Colonic mucosa (tissue), 4 donors: ENCODE data around the gene SIRPG. TPM values are rescaled to one million over a fixed set of nuclear protein-coding genes. Genes with fewer than 3 reads are reported as not detected.

ENCODE experiments used
- DNase-seq: peaks from one replicate; pipeline ENCODE4 v3.0.0-alpha.2; 2020
- H3K27ac ChIP-seq: fragments of 200-600 bp; one replicate; pipeline ENCODE4 v1.8.0; 2021
- H3K27me3 ChIP-seq: fragments of 200-600 bp; one replicate; pipeline ENCODE4 v1.8.0; 2021
- H3K36me3 ChIP-seq: fragments of 200-600 bp; one replicate; pipeline ENCODE4 v1.8.0; 2021
- H3K4me1 ChIP-seq: fragments of 200-600 bp; one replicate; pipeline ENCODE4 v1.8.0; 2021; ENCODE audit warnings: mild to moderate bottlenecking
- H3K4me3 ChIP-seq: fragments of 200-600 bp; one replicate; pipeline ENCODE4 v1.8.0; 2021
- H3K9ac ChIP-seq, 2 donors: one replicate each; pipeline ENCODE4 v1.7.0; 2013; ENCODE audit warnings: control low read depth in 2 of 2, low read depth in 2 of 2, low read length in 2 of 2
- H3K9me3 ChIP-seq: fragments of 200-600 bp; one replicate; pipeline ENCODE4 v1.8.0; 2021
- intact Hi-C: fragments of 100-400 bp; cut with DNase I; formaldehyde crosslinking; loops from one replicate; pipeline ENCODE4 v1.14.1; 2022
- total RNA-seq, 2 donors: library from RNA; stranded (reverse); fragmentation: NEBNext Ultra II Directional in 1 of 2; extraction: Animal tissue kit (Norgen Biotek cat#: 25700) in 1 of 2; gene quantifications; one replicate each; pipeline ENCODE4 v1.2.1, GENCODE V29; 2021
- TF ChIP-seq, protein P1 (sequence below): fragments of 200-600 bp; IDR thresholded peaks from one replicate; pipeline ENCODE4 v1.8.0; 2022; ENCODE audit warnings: antibody characterized with exemption, mild to moderate bottlenecking
- donor health status: healthy.
- donor health status: DM: no; HTN: no; CAD: no.
- donor health status: DM: no; HTN: no; CAD: no.

The SIRPG gene
- total RNA-seq, 2 donors from 2014 or later: 0.61 to 0.69 TPM

DNA sequence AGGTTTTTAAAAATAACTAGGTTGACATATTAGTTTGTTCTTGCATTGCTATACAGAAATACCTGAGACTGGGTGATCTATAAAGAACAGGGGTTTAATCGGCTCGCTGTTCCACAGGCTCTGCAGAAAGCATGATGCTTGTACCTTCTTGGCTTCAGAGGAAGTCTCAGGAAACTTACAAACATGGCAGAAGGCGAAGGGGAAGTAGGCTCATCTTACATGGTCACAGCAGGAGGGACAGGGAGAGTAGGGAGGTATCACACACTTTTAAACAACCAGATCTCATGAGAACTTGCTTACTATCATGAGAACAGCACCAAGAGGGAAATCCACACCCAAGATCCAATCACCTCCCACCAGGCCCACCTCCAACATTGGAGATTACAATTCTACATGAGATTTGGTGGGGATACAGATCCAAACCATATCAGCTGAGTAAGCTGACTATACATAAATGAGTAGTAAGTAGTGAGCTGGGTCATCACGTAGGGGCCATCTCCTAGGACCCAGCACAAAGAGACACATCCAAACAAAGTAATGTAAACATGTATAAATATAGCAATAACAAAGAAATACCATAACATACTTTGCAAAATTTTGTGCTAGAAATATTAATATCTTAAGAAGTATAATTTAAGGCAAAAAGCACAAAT, 31.4 kb upstream of the SIRPG start:
- TF ChIP-seq, protein P1, sequence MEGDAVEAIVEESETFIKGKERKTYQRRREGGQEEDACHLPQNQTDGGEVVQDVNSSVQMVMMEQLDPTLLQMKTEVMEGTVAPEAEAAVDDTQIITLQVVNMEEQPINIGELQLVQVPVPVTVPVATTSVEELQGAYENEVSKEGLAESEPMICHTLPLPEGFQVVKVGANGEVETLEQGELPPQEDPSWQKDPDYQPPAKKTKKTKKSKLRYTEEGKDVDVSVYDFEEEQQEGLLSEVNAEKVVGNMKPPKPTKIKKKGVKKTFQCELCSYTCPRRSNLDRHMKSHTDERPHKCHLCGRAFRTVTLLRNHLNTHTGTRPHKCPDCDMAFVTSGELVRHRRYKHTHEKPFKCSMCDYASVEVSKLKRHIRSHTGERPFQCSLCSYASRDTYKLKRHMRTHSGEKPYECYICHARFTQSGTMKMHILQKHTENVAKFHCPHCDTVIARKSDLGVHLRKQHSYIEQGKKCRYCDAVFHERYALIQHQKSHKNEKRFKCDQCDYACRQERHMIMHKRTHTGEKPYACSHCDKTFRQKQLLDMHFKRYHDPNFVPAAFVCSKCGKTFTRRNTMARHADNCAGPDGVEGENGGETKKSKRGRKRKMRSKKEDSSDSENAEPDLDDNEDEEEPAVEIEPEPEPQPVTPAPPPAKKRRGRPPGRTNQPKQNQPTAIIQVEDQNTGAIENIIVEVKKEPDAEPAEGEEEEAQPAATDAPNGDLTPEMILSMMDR: no peak
- H3K9me3 ChIP-seq: no peaks in the 10 kb centered on the region
- no peak overlapping the region for H3K9ac ChIP-seq
- no peaks in the 10 kb centered on the region for H3K4me1 ChIP-seq
- no peaks in the 10 kb centered on the region for H3K36me3 ChIP-seq
- no peak overlapping the region for H3K4me3 ChIP-seq
- no peak overlapping the region for H3K27ac ChIP-seq
- no peaks in the 10 kb centered on the region for H3K27me3 ChIP-seq
- intact Hi-C loops: no loop called here
- no peak for DNase-seq

DNA sequence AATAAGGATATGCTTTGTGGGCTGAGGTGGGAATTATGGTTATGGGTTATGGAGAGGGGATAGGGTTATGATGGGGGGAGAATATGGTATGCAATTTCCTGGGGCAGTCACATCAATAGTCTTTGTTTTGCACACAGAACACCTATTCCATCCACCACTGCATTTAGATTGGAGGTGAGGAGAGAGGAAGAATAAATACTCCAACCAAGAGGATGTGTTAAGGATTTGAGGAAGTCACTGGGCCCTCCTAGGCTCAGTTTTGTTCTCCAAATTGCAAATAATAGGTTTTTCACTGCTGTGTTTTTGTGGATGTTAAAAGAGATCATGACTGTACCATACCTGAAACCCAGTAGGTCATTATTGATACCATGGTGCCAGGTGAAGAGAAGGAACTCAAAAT, 29.5 kb upstream of the SIRPG start:
- Histone ChIP-seq H3K27me3 (no peaks in the 10 kb centered on the region), H3K4me3 (no peak overlapping the region), H3K27ac (no peak overlapping the region), H3K4me1 (no peaks in the 10 kb centered on the region), H3K36me3 (no peaks in the 10 kb centered on the region), H3K9ac (no peak overlapping the region), H3K9me3 (no peaks in the 10 kb centered on the region)
- TF ChIP-seq, protein P1: no peak
- no peak for DNase-seq
- intact Hi-C loops: no loop called here

DNA sequence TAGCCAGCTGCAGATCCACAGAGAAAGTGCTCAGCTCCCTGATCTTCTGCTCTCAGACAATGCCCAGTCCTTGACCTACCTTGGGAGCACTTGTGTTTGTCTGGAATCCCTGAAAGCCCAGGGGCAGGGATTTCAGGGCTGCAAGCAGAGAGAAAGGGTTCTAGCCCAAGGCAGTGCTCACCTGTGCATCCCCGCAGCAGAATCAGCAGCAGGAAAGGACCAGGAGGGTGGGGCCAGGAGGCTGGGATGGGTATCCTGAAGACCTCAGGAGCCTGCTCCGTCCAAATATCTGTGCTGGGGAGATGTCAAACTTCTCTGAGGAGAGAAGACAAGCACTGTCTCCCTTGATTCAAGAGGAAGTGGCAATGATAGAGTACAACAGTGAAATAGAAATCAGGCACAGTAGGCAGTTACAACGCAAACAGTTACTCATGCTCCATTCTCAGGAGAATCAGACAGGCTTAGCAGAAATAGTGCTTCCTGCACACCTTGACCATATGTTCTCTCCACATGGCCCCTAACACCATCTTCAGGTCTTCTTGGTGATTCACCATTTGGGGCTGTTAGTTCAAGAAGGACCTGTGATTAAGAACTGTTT, 28.7 kb upstream of the SIRPG start:
- no peak for DNase-seq
- no peaks in the 10 kb centered on the region for H3K27me3 ChIP-seq
- H3K27ac ChIP-seq: no peak overlapping the region
- no peaks in the 10 kb centered on the region for H3K4me1 ChIP-seq
- H3K9ac ChIP-seq: no peak overlapping the region
- no peaks in the 10 kb centered on the region for H3K9me3 ChIP-seq
- TF ChIP-seq, protein P1: no peak
- no peak overlapping the region for H3K4me3 ChIP-seq
- intact Hi-C loops: no loop called here
- H3K36me3 ChIP-seq: no peaks in the 10 kb centered on the region

DNA sequence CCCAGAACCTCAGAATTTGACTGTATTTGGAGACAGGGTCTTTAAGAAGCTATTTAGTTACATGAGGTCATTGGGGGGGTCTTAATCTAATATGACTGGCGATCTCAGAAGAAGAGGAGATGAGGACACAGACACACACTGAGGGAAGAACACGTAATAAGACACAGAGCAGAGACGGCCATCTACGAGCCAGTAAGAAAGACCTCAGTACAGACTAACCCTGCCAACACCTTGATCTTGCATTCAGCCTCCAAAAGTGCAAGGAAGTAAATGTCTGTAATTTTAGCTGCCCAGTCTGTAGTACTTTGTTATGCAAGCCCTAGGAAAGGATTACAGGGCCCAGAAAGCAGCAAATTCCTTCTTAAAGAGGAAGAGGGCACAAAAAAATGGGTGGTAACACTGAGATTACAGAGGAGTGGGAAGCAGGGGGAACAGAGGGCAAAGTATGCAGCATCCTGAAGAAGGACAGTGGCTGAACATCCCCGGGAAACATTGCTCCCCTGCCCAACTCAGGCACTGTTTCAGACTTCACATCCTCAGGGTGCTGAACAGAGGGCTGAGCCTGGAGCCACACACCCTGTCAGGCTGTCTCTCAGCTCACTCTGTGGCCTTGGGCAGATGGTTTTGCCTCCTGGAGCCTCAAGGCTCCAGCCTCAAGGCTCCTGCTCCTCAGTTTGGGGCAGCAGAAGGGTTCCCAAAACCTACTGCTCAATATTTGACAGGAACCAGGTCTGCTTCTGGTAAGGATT, 27.9 kb upstream of the SIRPG start:
- no peak for DNase-seq
- Histone ChIP-seq H3K9me3 (no peaks in the 10 kb centered on the region), H3K9ac (no peak overlapping the region), H3K27ac (no peak overlapping the region), H3K27me3 (no peaks in the 10 kb centered on the region), H3K36me3 (no peaks in the 10 kb centered on the region), H3K4me1 (no peaks in the 10 kb centered on the region), H3K4me3 (no peak overlapping the region)
- TF ChIP-seq, protein P1: no peak
- intact Hi-C loops: no loop called here

DNA sequence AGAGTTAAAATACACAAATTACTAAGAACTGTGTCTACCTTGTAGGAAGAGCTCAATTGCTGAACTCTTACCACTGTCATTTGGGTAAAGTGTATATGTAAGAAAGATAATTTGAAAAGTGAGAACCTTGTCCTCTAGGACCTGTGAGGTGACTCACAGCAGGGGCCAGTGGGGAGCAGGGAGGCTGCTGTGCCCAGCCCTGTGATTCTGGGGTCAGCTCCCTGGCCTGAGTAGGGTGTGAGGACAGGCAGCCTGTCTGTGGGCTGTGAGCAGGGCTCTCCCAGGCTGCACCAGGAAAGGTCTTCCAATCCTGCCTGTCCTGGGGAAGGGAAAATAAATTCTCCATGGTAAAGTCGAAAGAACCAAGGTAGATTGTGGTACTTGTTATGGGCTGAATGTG, 27.3 kb upstream of the SIRPG start:
- intact Hi-C loops: no loop called here
- no peaks in the 10 kb centered on the region for H3K27me3 ChIP-seq
- no peaks in the 10 kb centered on the region for H3K9me3 ChIP-seq
- H3K27ac ChIP-seq: no peak overlapping the region
- TF ChIP-seq, protein P1: no peak
- H3K9ac ChIP-seq: no peak overlapping the region
- H3K36me3 ChIP-seq: no peaks in the 10 kb centered on the region
- no peak overlapping the region for H3K4me3 ChIP-seq
- H3K4me1 ChIP-seq: no peaks in the 10 kb centered on the region
- DNase-seq: no peak
